HG03064 (cell line): ENCODE measurements around the gene ACIN1.

Experiments
- ATAC-seq: cut with Tn5 transposase; IDR thresholded peaks from one replicate; pipeline ENCODE4 v1.9.1; 2021; ENCODE audit warnings: low read depth; ENCODE audit not compliant: unreplicated experiment

Gene ACIN1

GRCh38 chr14:23105348-23105824 lies 10.4 kb upstream of the ACIN1 start:
- ATAC-seq = no peak

GRCh38 chr14:23104591-23105347 lies 9.8 kb upstream of the ACIN1 start, which contains the start of gene CIROP:
TSS of gene CIROP (minus strand) at chr14:23104989. CDS start at chr14:23104920, 69 bp downstream.
- no peak for ATAC-seq

- ATAC-seq = no peak
These were observed 9.2 kb upstream of the ACIN1 start for GRCh38 chr14:23104070-23104590.

GRCh38 chr14:23103581-23103980 lies 8.6 kb upstream of the ACIN1 start:
- ATAC-seq = no peak

DNA sequence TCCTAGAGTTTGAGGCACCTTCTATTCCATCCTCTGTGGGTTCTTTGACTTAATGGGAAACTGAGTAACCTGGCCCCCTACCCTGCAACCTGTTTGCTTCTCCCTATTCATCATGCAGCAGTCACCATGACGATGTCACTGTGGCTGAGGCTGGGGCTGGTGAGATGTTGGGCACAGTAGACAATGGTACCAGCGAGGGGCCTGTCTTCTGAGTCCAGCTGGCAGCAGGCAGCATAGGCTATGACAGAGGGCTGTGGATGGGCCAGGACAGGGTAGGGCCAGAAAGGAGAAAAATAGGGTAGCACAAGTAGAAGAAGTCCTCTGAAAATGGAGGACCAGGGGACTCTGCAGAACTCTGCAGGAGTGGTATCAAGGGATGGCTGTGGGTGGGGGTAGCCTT lies 7.9 kb upstream of the ACIN1 start:
- no peak for ATAC-seq

- no peak for ATAC-seq
These were observed 7.2 kb upstream of the ACIN1 start for GRCh38 chr14:23101986-23102625.

- no peak for ATAC-seq
These were observed 6.5 kb upstream of the ACIN1 start for GRCh38 chr14:23101213-23101970.

DNA sequence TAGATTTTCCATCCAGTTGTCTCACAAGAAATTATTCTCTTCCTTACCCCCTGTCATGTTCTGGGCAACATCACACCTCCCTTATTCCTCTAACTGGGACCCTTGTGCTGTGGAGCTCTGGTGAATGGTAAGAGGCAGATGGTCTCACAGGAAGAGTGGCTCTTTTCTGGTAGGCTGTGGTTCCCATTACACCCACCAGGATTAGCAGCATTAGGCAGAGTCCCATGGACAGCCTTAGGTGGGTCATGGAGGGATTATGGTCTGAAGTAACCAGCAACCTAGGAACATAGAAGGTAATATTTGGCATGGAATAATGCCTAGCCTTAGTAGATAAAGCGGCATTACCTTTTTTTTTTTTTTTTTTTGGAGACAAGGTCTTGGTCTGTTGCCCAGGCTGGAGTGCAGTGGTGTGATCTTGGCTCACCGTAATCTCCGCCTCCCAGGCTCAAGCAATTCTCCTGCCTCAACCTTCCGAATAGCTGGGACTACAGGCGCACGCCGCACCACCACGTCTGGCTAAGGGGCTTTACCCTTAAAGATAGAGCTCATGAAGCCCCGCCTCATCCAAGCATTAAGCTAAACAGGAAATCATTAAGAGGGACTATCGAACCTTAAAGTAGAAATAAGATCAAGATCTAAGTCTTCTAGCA lies 4.4 kb upstream of the ACIN1 start:
- ATAC-seq = no peak

- ATAC-seq = no peak
These were observed 2.9 kb upstream of the ACIN1 start for GRCh38 chr14:23097786-23098185.

GRCh38 chr14:23095196-23096108 lies 516 bp upstream of the ACIN1 start, which contains the start of gene C14orf119:
TSS of gene C14orf119 (plus strand) at chr14:23095505. CDS start at chr14:23097659, 2,154 bp downstream.
- peak; percentile 93 for ATAC-seq

- no peak for ATAC-seq
These were observed 808 bp downstream of the ACIN1 start for GRCh38 chr14:23093991-23094665.

DNA sequence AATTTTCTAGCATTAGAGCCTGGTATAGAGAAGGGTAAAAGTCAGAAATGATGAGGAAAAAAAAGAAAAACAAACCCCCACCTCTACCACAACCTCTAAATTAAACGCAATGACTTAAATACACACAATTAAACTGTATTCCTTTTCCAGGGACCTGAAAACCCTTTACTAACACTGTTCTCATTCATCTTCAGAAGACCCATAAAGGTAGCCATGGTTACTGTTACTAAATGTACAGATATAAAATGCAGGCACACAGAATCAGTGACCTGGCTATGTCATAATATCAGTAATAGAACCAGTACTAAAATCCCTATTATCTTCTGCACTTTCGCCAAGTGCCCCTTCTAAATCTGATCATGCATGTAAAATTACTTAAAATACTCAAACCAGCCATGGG lies 1.4 kb downstream of the ACIN1 start:
- ATAC-seq = no peak

DNA sequence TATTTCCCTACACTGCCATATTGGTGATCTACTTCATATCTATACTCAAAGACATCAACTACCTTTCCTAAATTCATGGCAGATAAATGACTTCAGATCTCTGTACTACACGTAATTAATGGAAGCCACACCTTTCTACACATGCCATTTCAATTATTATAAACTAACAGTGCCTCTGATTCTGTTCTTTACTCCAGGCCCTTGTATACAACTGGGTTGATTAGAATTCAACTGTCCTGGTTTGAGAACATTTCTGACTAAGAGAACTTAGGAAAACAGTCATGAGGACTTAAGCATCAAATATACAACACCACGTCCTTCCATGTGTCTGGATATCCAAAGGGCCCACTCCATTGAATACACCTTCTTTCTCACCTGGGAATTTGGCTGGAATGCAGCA lies 1.8 kb downstream of the ACIN1 start:
- no peak for ATAC-seq

DNA sequence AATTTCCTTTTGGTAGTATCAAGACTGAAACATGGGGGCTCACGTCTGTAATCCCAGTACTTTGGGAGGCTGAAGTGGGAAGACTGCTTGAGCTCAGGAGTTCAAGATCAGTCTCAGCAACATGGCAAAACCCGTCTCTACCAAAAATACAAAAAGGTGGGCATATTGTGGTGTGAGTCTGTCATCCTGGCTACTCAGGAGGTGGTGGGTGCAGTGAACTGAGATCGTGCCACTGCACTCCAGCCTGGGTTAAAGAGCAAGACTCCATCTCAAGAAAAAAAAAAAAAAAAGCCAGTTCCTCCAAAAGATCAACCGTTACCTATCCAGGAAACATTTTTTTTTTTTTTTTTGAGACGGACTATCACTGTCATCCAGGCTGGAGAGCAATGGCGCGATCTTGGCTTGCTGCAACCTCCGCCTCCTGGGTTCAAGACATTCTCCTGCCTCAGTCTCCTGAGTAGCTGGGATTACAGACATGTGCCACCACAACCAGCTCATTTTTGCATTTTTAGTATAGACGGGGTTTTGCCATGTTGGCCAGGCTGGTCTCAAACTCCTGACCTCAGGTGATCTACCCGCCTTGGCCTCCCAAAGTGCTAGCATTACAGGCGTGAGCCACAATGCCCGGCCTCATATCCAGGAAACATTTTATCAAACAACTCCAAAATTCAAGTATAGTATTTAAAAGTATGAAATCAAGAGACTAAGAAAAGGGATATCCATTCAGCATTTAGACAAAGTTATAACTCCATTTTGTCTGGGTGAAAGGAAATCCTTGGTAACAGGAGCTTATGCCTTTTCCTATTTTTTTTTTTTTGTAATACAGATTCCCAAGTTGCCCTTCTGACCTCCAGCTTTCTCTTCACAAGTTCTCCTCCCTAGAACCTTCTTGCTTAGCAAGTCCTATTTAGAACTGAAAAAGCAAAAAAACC lies 3.4 kb downstream of the ACIN1 start:
- no peak for ATAC-seq

- no peak for ATAC-seq
These were observed 4.7 kb downstream of the ACIN1 start for GRCh38 chr14:23090254-23090636.

DNA sequence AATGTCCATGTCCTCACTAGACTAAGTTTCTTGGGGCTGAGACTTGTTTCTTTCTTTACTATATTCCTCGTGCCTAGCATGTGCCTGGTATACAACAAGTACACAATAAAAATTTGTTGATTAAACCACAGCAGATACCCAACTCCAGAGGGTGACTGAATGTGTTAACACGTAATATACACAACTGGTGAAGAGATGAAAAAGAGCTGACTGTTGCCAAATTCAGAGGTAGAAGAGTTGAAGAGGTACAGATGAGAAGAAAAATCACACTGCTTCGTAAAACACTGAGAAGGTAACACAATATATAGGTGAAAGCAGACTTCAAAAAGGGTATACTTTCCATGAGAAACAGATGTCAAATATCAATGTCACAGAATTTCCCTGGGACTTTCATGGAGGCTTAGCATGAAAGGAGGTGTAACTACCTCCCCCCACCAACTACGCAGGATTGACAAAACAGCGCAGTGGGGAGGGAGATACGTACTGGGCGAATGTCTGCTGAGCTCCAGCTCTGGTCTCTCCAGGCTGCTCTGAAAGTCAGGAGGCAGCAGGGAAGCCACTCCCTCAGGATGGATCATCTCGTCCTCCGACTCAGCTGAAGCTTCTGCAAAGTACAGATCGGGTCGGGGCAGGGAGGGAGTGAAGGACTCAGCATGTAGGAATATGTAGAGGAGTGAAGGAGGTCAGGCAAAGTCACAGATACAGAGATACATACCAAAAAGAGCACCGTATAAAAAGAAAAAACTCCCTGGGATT lies 5.3 kb downstream of the ACIN1 start:
- ATAC-seq = no peak

- ATAC-seq = no peak
These were observed 8.4 kb downstream of the ACIN1 start for GRCh38 chr14:23086565-23086964.
